PFSK-1 (cell line): ENCODE measurements around the gene TRIM23.

Experiments
- FOXP2 ChIP-seq: optimal IDR thresholded peaks from 2 replicates; pipeline ENCODE3; 2011; ENCODE audit warnings: borderline replicate concordance, control low read depth, inconsistent platforms; ENCODE audit not compliant: insufficient read depth; ENCODE audit errors: extremely low read length, extremely low read depth
- POLR2AphosphoS5 ChIP-seq: IDR thresholded peaks from 2 replicates; pipeline ENCODE4 v1.6.1; 2012; ENCODE audit warnings: low read depth, mild to moderate bottlenecking, control low read depth, low read length, moderate library complexity
- SIN3A ChIP-seq: IDR thresholded peaks from 2 replicates; pipeline ENCODE4 v1.6.1; 2012; ENCODE audit warnings: mild to moderate bottlenecking, low read length, moderate library complexity, borderline replicate concordance; ENCODE audit not compliant: insufficient read depth
- TAF1 ChIP-seq: IDR thresholded peaks from 2 replicates; pipeline ENCODE4 v1.6.1; 2012; ENCODE audit warnings: low read length, control low read depth, borderline replicate concordance; ENCODE audit not compliant: insufficient read depth
- TF ChIP-seq, protein P1 (sequence below), 2 experiments: IDR thresholded peaks; 2 replicates each; pipeline versions ENCODE4 v1.6.1 to v1.8.0; 2011 to 2012; ENCODE audit warnings: low read depth in 2 of 2, low read length in 2 of 2, control low read depth in 1 of 2, inconsistent platforms in 1 of 2, mild to moderate bottlenecking in 1 of 2, moderate library complexity in 1 of 2; ENCODE audit not compliant: insufficient read depth in 1 of 2

The TRIM23 gene

DNA sequence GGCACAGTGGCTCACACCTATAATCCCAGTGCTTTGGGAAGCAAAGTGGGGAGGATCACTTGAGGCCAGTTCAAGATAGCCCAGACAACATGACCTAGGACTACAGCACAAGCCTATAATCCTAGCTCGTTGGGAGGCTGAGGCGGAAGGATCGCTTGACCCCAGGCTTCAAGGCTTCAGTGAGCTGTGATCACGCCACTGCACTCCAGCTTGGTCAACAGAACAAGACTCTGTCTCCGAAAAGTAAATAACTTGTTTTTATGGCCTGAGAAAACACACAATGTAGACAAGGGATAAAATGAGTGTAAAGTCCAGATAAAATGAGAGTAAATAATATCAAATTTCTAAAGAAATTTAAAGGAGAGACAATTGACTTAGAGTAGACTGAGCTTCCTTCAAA, 27.0 kb upstream of the TRIM23 start:
- TF ChIP-seq SIN3A (no peak), TAF1 (no peak), FOXP2 (no peak), POLR2AphosphoS5 (no peak)
- TF ChIP-seq, protein P1, sequence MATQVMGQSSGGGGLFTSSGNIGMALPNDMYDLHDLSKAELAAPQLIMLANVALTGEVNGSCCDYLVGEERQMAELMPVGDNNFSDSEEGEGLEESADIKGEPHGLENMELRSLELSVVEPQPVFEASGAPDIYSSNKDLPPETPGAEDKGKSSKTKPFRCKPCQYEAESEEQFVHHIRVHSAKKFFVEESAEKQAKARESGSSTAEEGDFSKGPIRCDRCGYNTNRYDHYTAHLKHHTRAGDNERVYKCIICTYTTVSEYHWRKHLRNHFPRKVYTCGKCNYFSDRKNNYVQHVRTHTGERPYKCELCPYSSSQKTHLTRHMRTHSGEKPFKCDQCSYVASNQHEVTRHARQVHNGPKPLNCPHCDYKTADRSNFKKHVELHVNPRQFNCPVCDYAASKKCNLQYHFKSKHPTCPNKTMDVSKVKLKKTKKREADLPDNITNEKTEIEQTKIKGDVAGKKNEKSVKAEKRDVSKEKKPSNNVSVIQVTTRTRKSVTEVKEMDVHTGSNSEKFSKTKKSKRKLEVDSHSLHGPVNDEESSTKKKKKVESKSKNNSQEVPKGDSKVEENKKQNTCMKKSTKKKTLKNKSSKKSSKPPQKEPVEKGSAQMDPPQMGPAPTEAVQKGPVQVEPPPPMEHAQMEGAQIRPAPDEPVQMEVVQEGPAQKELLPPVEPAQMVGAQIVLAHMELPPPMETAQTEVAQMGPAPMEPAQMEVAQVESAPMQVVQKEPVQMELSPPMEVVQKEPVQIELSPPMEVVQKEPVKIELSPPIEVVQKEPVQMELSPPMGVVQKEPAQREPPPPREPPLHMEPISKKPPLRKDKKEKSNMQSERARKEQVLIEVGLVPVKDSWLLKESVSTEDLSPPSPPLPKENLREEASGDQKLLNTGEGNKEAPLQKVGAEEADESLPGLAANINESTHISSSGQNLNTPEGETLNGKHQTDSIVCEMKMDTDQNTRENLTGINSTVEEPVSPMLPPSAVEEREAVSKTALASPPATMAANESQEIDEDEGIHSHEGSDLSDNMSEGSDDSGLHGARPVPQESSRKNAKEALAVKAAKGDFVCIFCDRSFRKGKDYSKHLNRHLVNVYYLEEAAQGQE (IDR thresholded peaks at IDR 0.05; ENCODE audit: insufficient read depth in 1 of 2, low read depth in 2 of 2, low read length in 2 of 2), result no peak

DNA sequence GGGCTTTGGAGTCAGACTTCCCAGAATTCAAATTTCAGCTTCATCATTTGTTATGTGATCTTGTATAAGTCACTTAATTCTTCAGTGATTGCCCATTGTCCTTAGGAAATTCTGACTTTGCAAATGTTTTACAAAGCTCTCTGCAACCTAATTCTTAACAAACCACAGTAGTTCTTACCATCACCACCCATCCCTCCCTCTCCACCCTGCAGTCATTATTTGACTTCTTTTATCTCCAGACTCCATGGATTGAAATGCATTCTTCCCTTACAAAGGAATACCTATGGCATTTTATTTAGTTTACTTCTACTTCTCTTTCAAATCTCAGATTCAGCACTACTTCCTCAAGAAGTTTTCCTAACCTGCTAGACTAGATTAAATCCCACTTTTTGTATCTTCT, 23.8 kb upstream of the TRIM23 start:
- TF ChIP-seq, protein P1 (IDR thresholded peaks at IDR 0.05; ENCODE audit: insufficient read depth in 1 of 2, low read depth in 2 of 2, low read length in 2 of 2), result no peak

DNA sequence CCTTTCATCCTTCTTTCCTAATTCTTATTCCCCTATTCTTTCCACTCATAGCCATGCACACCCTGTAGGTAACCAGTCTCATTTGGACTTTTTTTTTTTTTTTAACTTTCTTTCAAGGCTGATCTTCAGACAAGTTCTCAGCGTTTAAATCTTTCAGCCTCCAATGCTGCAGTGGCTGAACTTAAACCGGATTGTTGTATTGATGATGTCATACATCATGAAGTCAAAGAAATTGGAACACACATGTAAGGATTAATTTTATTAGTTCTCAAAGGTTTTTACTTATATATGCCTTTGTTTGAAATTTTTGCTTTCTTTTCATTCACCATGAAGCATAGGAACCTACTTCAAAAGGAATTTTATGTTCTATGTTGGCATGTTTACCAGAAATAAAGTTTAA, 22.8 kb upstream of the TRIM23 start:
- TF ChIP-seq FOXP2, result no peak
- TF ChIP-seq SIN3A, result no peak
- TF ChIP-seq TAF1, result no peak
- TF ChIP-seq POLR2AphosphoS5, result no peak
- TF ChIP-seq, protein P1 (IDR thresholded peaks at IDR 0.05; ENCODE audit: insufficient read depth in 1 of 2, low read depth in 2 of 2, low read length in 2 of 2), result no peak

DNA sequence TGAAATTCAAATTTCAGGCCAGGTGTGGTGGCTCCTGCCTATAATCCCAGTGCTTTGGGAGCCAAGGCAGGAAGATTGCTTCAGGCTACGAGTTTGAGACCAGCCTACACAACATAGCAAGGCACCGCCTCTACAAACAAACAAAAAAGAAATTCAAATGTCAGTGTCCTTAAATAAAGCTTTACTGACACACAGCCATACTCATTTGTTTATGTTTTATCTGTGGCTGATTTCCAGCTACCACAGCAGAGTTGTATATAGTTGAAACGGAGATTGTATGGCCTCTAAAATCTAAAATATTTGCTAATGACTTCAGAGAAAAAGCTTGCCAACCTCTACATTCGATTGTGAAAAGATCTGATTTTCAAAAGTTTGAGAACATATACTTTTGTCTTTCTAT, 16.1 kb upstream of the TRIM23 start:
- TF ChIP-seq SIN3A, result no peak
- no peak for TF ChIP-seq FOXP2
- no peak for TF ChIP-seq TAF1
- TF ChIP-seq, protein P1 (IDR thresholded peaks at IDR 0.05; ENCODE audit: insufficient read depth in 1 of 2, low read depth in 2 of 2, low read length in 2 of 2), result no peak
- TF ChIP-seq POLR2AphosphoS5, result no peak

DNA sequence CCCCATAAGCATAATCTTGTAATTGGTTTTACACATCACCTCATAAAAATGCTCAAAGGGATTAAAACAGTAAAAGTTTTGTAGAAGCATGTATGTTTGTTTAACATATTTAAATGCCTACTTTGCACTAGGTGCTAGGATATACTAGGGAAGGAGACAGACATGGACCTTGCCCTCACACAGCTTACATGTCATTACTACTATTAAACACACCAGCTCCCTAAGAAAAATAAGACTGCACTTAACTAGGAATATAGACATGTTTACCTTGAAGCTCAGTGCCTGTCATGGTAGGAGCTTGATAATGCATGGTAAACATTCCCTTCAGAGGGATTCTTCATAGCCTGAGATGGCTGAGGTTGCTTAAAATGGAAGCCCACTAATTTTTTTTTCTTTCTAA, 6.8 kb upstream of the TRIM23 start:
- TF ChIP-seq, protein P1 (IDR thresholded peaks at IDR 0.05; ENCODE audit: insufficient read depth in 1 of 2, low read depth in 2 of 2, low read length in 2 of 2), result no peak
- TF ChIP-seq TAF1 (no peak), POLR2AphosphoS5 (no peak), SIN3A (no peak), FOXP2 (no peak)
